Dedifferentiated amniotic fluid mesenchymal stem cell (primary cell): ENCODE measurements around the gene PIK3C2G.

Experiments
- DNase-seq: peaks from one replicate; pipeline ENCODE4 v3.0.0-alpha.2; 2016; ENCODE audit errors: extremely low spot score

PIK3C2G gene

GRCh38 chr12:18562531-18562930 is 301.2 kb downstream of the PIK3C2G start:
- no peak for DNase-seq

DNA sequence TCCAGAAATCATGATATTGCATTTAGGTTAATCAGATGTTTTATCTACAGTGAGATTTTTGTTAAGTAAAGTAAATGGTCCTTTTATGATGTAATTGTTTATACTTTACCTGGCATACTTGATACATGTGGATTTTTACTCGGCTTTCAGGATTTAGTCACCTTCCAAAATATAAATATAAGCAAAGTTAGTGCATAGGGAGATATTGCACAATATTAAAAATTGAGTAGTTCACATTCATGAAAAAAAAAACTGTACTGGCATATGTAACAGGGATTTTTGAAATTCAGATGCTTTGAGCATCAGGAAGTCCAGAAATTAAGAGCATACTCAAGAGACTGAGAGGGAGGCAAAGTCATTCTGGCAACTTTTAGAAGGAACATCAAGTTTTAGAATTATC is 303.0 kb downstream of the PIK3C2G start:
- no peak for DNase-seq

DNA sequence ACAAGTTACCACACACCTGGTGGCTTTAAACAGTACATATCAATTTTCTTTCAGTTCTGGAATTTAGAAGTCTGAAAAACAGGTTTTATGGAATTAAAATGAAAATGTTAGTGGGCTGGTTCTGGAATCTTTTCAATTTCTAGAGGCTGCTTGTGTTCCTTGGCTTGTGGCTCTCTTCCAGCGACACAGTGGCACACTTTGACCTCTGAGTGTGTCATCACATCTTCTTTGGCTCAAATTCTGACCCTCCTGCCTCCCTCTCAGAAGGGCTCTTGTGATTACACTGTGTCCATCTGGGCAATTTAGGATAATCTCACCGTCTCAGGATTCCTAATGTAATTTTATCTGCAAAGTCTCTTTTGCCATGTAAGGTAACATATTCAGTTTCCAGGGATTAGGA is 306.5 kb downstream of the PIK3C2G start:
- no peak for DNase-seq

- no peak for DNase-seq
Measured at GRCh38 chr12:18570543-18570942, 309.2 kb downstream of the PIK3C2G start.

DNA sequence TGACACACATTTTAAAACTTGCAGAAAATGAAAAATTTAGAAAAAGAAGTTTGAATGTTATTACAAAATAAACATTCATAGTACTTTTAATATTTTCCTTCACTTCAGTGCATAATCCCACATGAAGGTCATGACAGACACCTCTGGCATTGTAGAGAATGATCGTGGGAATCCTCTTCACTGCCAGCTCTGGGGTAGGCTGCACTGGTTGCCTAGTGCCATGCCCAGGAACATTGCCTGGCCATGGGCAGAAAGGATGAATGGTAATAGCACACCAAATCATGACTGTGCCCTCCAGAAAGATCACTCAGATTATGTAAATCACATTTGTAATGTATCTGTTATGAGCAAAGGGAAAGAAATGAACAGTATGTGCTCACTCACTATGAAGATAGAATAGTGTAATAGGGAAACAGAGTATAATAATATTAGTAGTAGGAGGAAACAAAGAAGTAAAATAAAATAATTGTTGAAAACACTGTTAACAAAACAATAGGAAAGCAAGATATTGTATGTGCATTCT is 314.8 kb downstream of the PIK3C2G start:
- no peak for DNase-seq

DNA sequence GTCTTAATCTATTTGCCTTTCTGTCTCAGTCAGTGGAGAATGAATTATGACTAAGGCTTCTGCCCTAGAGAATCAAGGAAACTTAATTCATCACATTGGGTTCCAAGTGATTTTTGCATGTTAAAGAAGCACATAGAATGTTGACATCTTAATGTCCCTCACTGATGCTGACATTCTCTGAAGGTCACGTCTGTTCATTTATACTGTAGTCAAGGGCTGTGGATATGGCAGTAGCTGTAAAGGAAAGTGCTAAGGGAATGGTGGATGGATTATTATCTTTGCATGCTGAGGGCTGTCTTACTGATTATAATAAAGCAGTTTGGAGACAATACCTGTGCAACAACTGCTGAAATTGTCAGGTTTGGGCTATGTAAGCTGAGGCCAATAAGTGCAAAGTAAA is 315.3 kb downstream of the PIK3C2G start:
- DNase-seq, result no peak

GRCh38 chr12:18578191-18578590 is 316.9 kb downstream of the PIK3C2G start:
- no peak for DNase-seq

DNA sequence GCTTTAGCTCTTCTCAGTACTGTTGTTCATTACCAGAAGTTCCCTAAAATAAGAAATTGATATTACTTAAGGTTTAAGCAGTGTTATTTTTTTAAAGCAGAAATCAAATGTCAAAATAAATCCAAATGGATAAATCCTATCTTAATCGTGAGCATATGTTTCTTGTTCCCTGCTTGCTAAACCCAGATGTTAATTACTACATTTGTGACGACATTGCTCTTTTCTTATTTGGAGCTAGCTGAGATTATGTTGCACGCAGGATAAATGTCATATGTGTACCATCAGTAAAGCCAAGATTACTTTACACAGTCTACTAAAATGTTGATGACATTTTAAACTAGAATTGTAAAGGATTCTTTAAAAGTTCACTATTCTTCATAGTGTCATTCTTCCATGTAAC is 319.0 kb downstream of the PIK3C2G start:
- DNase-seq, result peak; percentile 59

DNA sequence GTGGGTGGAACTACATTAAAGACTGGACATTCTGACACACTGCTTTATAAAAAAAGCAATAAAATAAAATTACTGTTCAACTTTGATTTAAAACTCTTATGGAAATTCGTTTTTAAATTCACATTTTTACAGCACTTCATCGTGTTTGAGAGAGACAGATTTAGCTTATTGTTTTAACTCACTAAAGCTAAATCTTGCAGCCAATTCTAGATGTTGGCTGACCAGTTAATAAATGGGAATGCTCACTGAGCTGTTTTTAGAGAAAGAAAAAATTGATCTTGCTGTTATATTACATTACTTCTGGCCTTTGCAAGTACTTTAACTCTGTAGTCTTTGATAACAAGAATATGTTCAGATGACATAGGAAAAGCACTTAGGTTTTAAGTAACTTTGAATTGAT is 319.4 kb downstream of the PIK3C2G start:
- DNase-seq, result no peak

- no peak for DNase-seq
Measured at GRCh38 chr12:18581232-18581962, 320.1 kb downstream of the PIK3C2G start.

GRCh38 chr12:18583655-18584054 is 322.3 kb downstream of the PIK3C2G start:
- DNase-seq, result no peak

DNA sequence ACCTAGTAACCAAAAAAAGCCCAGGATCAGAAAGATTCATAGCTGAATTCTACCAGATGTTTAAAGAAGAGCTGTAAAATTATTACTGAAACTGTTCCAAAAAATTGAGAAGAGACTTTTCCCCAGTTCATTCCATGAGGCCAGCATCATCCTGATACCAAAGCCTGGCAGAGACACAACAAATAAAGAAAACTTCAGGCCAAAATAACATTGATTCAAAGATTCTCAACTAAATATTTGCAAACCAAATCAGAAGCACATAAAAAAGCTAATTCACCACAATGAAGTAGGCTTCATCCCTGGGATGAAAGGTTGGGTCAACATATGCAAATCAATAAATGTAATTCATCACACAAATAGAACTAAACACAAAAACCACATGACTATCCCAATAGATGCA is 325.3 kb downstream of the PIK3C2G start:
- DNase-seq, result no peak

GRCh38 chr12:18589316-18589715 is 328.0 kb downstream of the PIK3C2G start:
- DNase-seq, result no peak

- DNase-seq, result no peak
Measured at GRCh38 chr12:18591473-18591872, 330.2 kb downstream of the PIK3C2G start.

- no peak for DNase-seq
Measured at GRCh38 chr12:18595412-18595811, 334.1 kb downstream of the PIK3C2G start.

GRCh38 chr12:18601962-18602361 is 340.6 kb downstream of the PIK3C2G start:
- no peak for DNase-seq

DNA sequence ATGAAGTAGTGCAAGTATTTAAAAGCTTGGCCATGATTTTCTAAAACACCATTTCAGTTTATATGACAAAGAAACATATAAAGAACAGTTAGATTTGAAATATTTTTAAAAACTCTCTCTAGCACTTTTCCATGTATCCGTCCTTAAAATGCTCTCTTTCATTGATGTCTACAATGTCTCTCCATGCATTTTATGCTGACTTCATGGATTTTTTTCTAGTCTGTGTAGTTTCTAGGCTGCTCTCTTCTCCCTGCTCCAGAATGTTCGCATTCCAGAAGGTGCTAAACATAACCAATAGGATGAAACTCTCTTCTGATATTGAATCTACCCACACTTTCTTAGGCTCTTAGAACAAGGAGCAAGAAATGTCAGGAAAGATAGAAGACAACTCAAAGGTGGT is 351.7 kb downstream of the PIK3C2G start:
- no peak for DNase-seq

GRCh38 chr12:18620986-18621385 is 359.7 kb downstream of the PIK3C2G start:
- DNase-seq, result no peak

DNA sequence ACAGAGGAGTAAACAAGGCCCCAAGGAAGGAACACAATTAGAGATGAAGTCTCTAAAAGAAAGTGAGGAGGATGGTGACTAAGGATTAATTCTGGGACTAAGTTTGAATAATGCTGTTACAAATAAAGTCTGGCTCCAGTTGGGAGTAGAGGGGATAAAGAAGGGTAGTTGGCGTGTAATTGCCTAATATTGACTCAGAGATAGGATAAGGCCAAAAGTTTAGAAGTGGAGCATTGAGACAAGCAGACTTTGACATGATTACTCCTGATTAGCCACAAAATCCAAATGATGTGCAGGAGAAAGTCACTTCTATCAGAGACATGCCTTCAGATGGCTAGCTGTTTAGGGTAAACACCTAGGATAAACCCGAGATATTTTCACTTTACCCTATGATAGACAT is 368.1 kb downstream of the PIK3C2G start:
- no peak for DNase-seq

- no peak for DNase-seq
Measured at GRCh38 chr12:18629916-18630315, 368.6 kb downstream of the PIK3C2G start.

- DNase-seq, result no peak
Measured at GRCh38 chr12:18631339-18631738, 370.0 kb downstream of the PIK3C2G start.

DNA sequence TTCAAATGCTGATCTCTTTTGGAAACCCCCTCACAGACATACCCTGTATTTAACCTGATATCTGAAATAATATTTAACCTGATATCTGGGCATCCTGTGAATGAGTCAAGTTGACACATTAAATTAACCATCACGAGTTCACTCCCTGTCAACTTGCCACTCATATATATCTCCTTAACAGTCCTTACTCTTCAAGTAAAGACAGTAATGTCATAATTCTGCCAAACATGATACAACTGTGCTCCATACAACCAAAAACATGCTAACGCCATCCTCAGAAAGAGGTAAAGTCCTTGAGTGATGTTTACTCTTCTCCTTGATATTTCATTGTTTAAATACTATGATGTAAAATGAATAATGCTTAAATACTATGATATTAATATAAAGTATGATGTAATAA is 371.5 kb downstream of the PIK3C2G start:
- DNase-seq, result no peak

- no peak for DNase-seq
Measured at GRCh38 chr12:18634382-18634781, 373.1 kb downstream of the PIK3C2G start.
